Trophoblast cell (in vitro differentiated cells and primary cell): Measurements from ENCODE around the gene IFNL4.
"Not testable (repeated sequence)": the region's sequence is repeated elsewhere in the genome, so short reads cannot be mapped to it uniquely, and the experiment has no call there.

Experiments used
- DNase-seq, 2 donors: peaks; one replicate each; pipeline ENCODE4 v3.0.0-alpha.2; 2016
- H2AFZ ChIP-seq: 2 replicates; pipeline ENCODE4 v1.6.1; 2013; ENCODE audit warnings: low read length, moderate library complexity, mild to moderate bottlenecking; ENCODE audit not compliant: insufficient read depth, poor library complexity
- H2AK5ac ChIP-seq: 2 replicates; pipeline ENCODE4 v1.6.1; 2013; ENCODE audit warnings: mild to moderate bottlenecking, low read length
- H2BK120ac ChIP-seq: 2 replicates; pipeline ENCODE4 v1.6.1; 2013; ENCODE audit warnings: low read length, mild to moderate bottlenecking, moderate library complexity; ENCODE audit not compliant: insufficient read depth, poor library complexity
- H2BK12ac ChIP-seq: 2 replicates; pipeline ENCODE4 v1.6.1; 2013; ENCODE audit warnings: mild to moderate bottlenecking, low read length, moderate library complexity
- H2BK5ac ChIP-seq: 2 replicates; pipeline ENCODE4 v1.6.1; 2013; ENCODE audit warnings: low read length, low read depth, moderate library complexity, mild to moderate bottlenecking; ENCODE audit not compliant: poor library complexity
- H3K14ac ChIP-seq: 2 replicates; pipeline ENCODE4 v1.6.1; 2013; ENCODE audit warnings: mild to moderate bottlenecking, low read length
- H3K18ac ChIP-seq: 2 replicates; pipeline ENCODE4 v1.6.1; 2013; ENCODE audit warnings: mild to moderate bottlenecking, low read length
- H3K23ac ChIP-seq: 2 replicates; pipeline ENCODE4 v1.6.1; 2013; ENCODE audit warnings: low read length
- H3K27ac ChIP-seq: 2 replicates; pipeline ENCODE4 v1.5.1; 2013; ENCODE audit warnings: low read depth, mild to moderate bottlenecking, inconsistent platforms, low read length, moderate library complexity
- H3K27me3 ChIP-seq: 2 replicates; pipeline ENCODE4 v1.6.1; 2013; ENCODE audit warnings: inconsistent platforms, mild to moderate bottlenecking, low read length, moderate library complexity; ENCODE audit not compliant: insufficient read depth
- H3K36me3 ChIP-seq, 2 experiments: 1 replicate in 1 of 2; 2 replicates in 1 of 2; pipeline ENCODE4 v1.6.1; 2013; ENCODE audit warnings: low read length in 2 of 2, mild to moderate bottlenecking in 2 of 2, moderate library complexity in 1 of 2; ENCODE audit not compliant: insufficient read depth in 2 of 2, control insufficient read depth in 1 of 2
- H3K4ac ChIP-seq: 2 replicates; pipeline ENCODE4 v1.6.1; 2013; ENCODE audit warnings: low read depth, mild to moderate bottlenecking, low read length, moderate library complexity
- H3K4me1 ChIP-seq, 2 experiments: 1 replicate in 1 of 2; 2 replicates in 1 of 2; pipeline ENCODE4 v1.6.1; 2013; ENCODE audit warnings: low read length in 2 of 2, mild to moderate bottlenecking in 2 of 2, moderate library complexity in 1 of 2; ENCODE audit not compliant: insufficient read depth in 2 of 2, control insufficient read depth in 1 of 2
- H3K4me2 ChIP-seq: 2 replicates; pipeline ENCODE4 v1.6.1; 2013; ENCODE audit warnings: inconsistent platforms, mild to moderate bottlenecking, low read length, moderate library complexity
- H3K4me3 ChIP-seq: 2 replicates; pipeline ENCODE4 v1.5.1; 2013; ENCODE audit warnings: mild to moderate bottlenecking, low read depth, low read length, inconsistent platforms
- H3K79me1 ChIP-seq: one replicate; pipeline ENCODE4 v1.6.1; 2013; ENCODE audit warnings: low read length
- H3K79me2 ChIP-seq: 2 replicates; pipeline ENCODE4 v1.6.1; 2013; ENCODE audit warnings: low read length, mild to moderate bottlenecking; ENCODE audit not compliant: control insufficient read depth, insufficient read depth, poor library complexity
- H3K9ac ChIP-seq: 2 replicates; pipeline ENCODE4 v1.6.1; 2013; ENCODE audit warnings: mild to moderate bottlenecking, low read length
- H3K9me3 ChIP-seq: 2 replicates; pipeline ENCODE4 v1.6.1; 2013; ENCODE audit warnings: low read depth, mild to moderate bottlenecking, control low read depth, inconsistent platforms, low read length; ENCODE audit not compliant: insufficient read depth
- H4K12ac ChIP-seq: 2 replicates; pipeline ENCODE4 v1.6.1; 2013; ENCODE audit warnings: low read depth, mild to moderate bottlenecking, low read length, moderate library complexity
- H4K8ac ChIP-seq: 2 replicates; pipeline ENCODE4 v1.6.1; 2013; ENCODE audit warnings: low read depth, mild to moderate bottlenecking, low read length, moderate library complexity
- H4K91ac ChIP-seq: one replicate; pipeline ENCODE4 v1.6.1; 2013; ENCODE audit warnings: low read depth, mild to moderate bottlenecking, low read length, moderate library complexity
- WGBS: extraction: QIAGEN DNeasy Blood & Tissue Kit; methylation state at CpG from one replicate; pipeline ENCODE4 v1.1.7; 2013; ENCODE audit warnings: missing lambda C conversion rate; ENCODE audit not compliant: insufficient read length, insufficient coverage; ENCODE audit errors: extremely low coverage; 5-methylcytosine and 5-hydroxymethylcytosine counted together

The IFNL4 gene

GRCh38 chr19:39245166-39245565 is 3.5 kb downstream of the IFNL4 start:
- not testable (repeated sequence) for H3K4me3 ChIP-seq, H4K8ac ChIP-seq, H3K79me1 ChIP-seq, H4K12ac ChIP-seq, H3K23ac ChIP-seq, H3K79me2 ChIP-seq, H2BK5ac ChIP-seq, H3K9ac ChIP-seq, H3K4me1 ChIP-seq, H2AFZ ChIP-seq, H2BK12ac ChIP-seq, H2AK5ac ChIP-seq, H3K14ac ChIP-seq, DNase-seq, H3K27ac ChIP-seq, H2BK120ac ChIP-seq, H4K91ac ChIP-seq, H3K4ac ChIP-seq, H3K36me3 ChIP-seq, H3K18ac ChIP-seq, H3K4me2 ChIP-seq
- H3K9me3 ChIP-seq, result peaks cover 16% of the 10 kb centered on the region
- no CpG with 5 or more reads among the region's 1 CpG for WGBS
- peaks cover 28% of the 10 kb centered on the region for H3K27me3 ChIP-seq

- peaks cover 16% of the 10 kb centered on the region for H3K9me3 ChIP-seq
- not testable (repeated sequence) for H3K79me2 ChIP-seq, H4K12ac ChIP-seq, H3K79me1 ChIP-seq, H2AFZ ChIP-seq, H3K27ac ChIP-seq, H3K18ac ChIP-seq, H2BK12ac ChIP-seq, H3K9ac ChIP-seq, H4K91ac ChIP-seq, H3K4me2 ChIP-seq, H3K14ac ChIP-seq, H3K4me3 ChIP-seq, H3K4me1 ChIP-seq, H2AK5ac ChIP-seq, H3K4ac ChIP-seq, H3K36me3 ChIP-seq, H2BK5ac ChIP-seq, H3K23ac ChIP-seq, H4K8ac ChIP-seq, DNase-seq, H2BK120ac ChIP-seq
- peaks cover 26% of the 10 kb centered on the region for H3K27me3 ChIP-seq
- WGBS, result no CpG with 5 or more reads among the region's 12 CpGs
Observed at GRCh38 chr19:39244410-39245100, 4.1 kb downstream of the IFNL4 start, which contains the start of gene IFNL3. IFNL3 (minus strand) TSS chr19:39245006; CDS start chr19:39244967, 39 bp downstream.

GRCh38 chr19:39243741-39244140 is 4.9 kb downstream of the IFNL4 start:
- H3K79me1 ChIP-seq, H3K79me2 ChIP-seq, H3K27ac ChIP-seq, H3K4me1 ChIP-seq, H3K4ac ChIP-seq, H2AK5ac ChIP-seq, H4K91ac ChIP-seq, H2BK5ac ChIP-seq, H2BK120ac ChIP-seq, H2AFZ ChIP-seq, H3K9ac ChIP-seq, H3K14ac ChIP-seq, H4K8ac ChIP-seq, H3K4me3 ChIP-seq, DNase-seq, H3K23ac ChIP-seq, H4K12ac ChIP-seq, H3K18ac ChIP-seq, H3K36me3 ChIP-seq, H2BK12ac ChIP-seq, H3K4me2 ChIP-seq: not testable (repeated sequence)
- peaks cover 20% of the 10 kb centered on the region for H3K27me3 ChIP-seq
- WGBS, result no CpG with 5 or more reads among the region's 13 CpGs
- peaks cover 16% of the 10 kb centered on the region for H3K9me3 ChIP-seq

DNA sequence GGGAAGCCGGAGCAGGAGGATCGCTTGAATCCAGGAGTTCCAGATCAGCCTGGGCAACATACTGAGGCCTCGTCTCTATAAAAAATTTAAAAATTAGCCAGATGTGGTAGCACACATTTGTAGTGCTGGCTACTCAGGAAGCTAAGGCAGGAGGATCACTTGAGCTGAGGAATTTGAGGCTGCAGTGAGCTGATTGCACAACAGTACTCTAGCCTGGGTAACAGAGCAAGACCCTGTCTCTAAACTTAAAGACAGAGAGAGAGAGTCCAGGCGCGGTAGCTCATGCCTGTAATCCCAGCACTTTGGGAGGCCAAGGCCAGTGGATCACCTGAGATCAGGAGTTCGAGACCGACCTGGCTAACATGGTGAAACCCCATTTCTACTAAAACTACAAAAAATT is 8.2 kb downstream of the IFNL4 start:
- Histone ChIP-seq H2BK5ac (no peak overlapping the region), H3K18ac (no peak overlapping the region)

More for the DNA sequence above, 8.2 kb downstream of the IFNL4 start:
- peaks cover 6 to 8% of the 10 kb centered on the region in 2 experiments for H3K4me1 ChIP-seq
- H3K36me3 ChIP-seq, result no peaks in the 10 kb centered on the region
- H4K8ac ChIP-seq, result no peak overlapping the region
- no peak overlapping the region for H2BK12ac ChIP-seq
- no peak overlapping the region for H4K91ac ChIP-seq
- H3K4me3 ChIP-seq, result no peak overlapping the region
- H3K9me3 ChIP-seq, result no peaks in the 10 kb centered on the region
- no peak overlapping the region for H3K23ac ChIP-seq
- H3K4me2 ChIP-seq, result no peak overlapping the region
- H3K79me2 ChIP-seq, result no peaks in the 10 kb centered on the region
- H3K4ac ChIP-seq, result no peak overlapping the region
- no peak overlapping the region for H2BK120ac ChIP-seq
- DNase-seq, result no peak
- H3K27me3 ChIP-seq, result no peaks in the 10 kb centered on the region
- no peak overlapping the region for H3K9ac ChIP-seq
- no peaks in the 10 kb centered on the region for H3K79me1 ChIP-seq
- no peak overlapping the region for H2AFZ ChIP-seq
- no peak overlapping the region for H3K27ac ChIP-seq
- no peak overlapping the region for H4K12ac ChIP-seq
- WGBS, result no CpG with 5 or more reads among the region's 7 CpGs
- no peak overlapping the region for H3K14ac ChIP-seq
- H2AK5ac ChIP-seq, result no peak overlapping the region
